Muscle layer of duodenum (tissue), 2 donors: ENCODE results near the gene SPAG9.
"Not testable (repeated sequence)": the region's sequence is repeated elsewhere in the genome, so short reads cannot be mapped to it uniquely, and the experiment has no call there.

ENCODE experiments used
- H3K27ac ChIP-seq: one replicate; pipeline ENCODE4 v1.7.0; 2013; ENCODE audit warnings: mild to moderate bottlenecking, low read length
- H3K27me3 ChIP-seq: one replicate; pipeline ENCODE4 v1.7.0; 2013; ENCODE audit warnings: low read depth, mild to moderate bottlenecking, control low read depth, low read length
- H3K36me3 ChIP-seq, 2 donors: one replicate each; pipeline ENCODE4 v1.7.0; 2013; ENCODE audit warnings: low read length in 2 of 2, control low read depth in 1 of 2, mild to moderate bottlenecking in 1 of 2; ENCODE audit not compliant: insufficient read depth in 2 of 2, control insufficient read depth in 1 of 2
- H3K4me1 ChIP-seq, 2 donors: one replicate each; pipeline ENCODE4 v1.7.0; 2013; ENCODE audit warnings: low read length in 2 of 2, mild to moderate bottlenecking in 2 of 2, control low read depth in 1 of 2, moderate library complexity in 1 of 2; ENCODE audit not compliant: insufficient read depth in 2 of 2, control insufficient read depth in 1 of 2
- H3K4me3 ChIP-seq, 2 donors: one replicate each; pipeline ENCODE4 v1.7.0; 2013; ENCODE audit warnings: low read length in 2 of 2, low read depth in 1 of 2, mild to moderate bottlenecking in 1 of 2
- H3K9me3 ChIP-seq, 2 donors: one replicate each; pipeline ENCODE4 v1.7.0; 2013; ENCODE audit warnings: low read length in 2 of 2, control low read depth in 1 of 2, mild to moderate bottlenecking in 1 of 2; ENCODE audit not compliant: control insufficient read depth in 1 of 2
- donor health status: healthy.

The SPAG9 gene

DNA sequence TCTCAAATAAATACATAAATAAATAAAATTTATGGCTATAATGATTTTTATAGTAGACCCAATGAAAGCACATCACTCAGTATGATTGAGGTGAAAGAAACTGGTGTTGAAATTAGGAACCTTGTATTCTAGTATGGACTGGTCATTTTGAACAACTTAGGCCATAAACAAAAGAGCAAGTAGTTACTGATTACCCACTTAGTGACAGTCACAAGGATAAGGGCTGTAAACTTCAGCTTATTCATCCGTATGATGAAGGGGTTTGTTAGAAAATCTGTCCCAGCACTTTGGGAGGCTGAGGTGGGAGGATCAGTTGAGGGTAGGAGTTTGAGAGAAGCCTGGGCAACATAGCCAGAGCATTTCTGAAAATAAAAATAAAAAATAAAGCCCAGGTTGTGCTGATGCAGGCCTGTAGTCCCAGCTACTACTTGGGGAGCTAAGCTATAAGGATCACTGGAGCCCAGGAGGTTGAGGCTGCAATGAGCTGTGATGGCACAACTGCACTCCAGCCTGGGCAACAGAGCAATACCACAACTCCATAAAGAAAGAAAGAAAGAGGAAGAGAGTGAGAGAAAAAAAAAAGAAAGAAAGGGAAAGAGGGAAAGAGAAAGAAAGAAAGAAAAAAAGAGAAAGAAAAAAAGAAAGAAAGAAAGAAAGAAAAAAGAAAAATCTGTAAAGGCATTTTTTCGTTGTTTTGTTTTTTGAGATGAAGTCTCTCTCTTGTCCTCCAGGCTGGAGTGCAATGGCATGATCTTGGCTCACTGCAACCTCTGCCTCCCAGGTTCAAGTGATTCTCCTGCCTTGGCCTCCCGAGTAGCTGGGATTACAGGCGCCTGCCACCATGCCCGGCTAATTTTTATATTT is 4.2 kb upstream of the SPAG9 start:
- Histone ChIP-seq H3K27me3 (no peaks in the 10 kb centered on the region), H3K4me3 (no peak overlapping the region), H3K27ac (no peak overlapping the region), H3K4me1 (peaks cover 0 to 3% of the 10 kb centered on the region in 2 donors), H3K36me3 (peaks cover 0 to 18% of the 10 kb centered on the region in 2 donors), H3K9me3 (no peaks in the 10 kb centered on the region)

DNA sequence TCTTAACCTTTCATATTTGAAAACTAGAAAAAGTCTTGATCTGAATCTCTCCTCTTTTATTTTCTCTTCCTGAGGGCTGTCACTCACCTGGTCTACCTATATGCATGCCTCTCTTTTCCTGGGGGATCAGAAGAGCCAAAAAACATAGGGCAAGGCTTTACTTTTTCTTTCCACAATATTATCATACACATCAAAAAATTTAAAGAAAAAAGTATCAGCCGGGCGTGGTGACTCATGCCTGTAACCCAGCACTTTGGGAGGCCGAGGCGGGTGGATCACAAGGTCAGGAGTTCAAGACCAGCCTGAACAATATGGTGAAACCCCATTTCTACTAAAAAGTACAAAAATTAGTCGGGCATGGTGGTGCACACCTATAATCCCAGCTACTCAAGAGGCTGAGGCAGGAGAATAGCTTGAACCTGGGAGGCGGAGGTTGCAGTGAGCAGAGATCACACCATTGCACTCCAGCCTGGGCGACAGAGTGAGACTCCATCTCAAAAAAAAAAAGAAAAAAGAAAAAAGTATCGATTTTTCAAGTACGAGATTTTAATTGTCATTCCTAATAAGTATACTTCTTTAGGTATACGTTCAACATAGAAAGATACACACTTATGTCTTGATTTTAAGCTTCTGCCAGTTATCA is 1.9 kb upstream of the SPAG9 start:
- peaks cover 7 to 22% of the 10 kb centered on the region in 2 donors for H3K4me1 ChIP-seq
- H3K4me3 ChIP-seq, H3K27me3 ChIP-seq, H3K9me3 ChIP-seq: not testable (repeated sequence)
- peaks cover 0 to 20% of the 10 kb centered on the region in 2 donors for H3K36me3 ChIP-seq
- H3K27ac ChIP-seq = peak overlapping the region; percentile 99

DNA sequence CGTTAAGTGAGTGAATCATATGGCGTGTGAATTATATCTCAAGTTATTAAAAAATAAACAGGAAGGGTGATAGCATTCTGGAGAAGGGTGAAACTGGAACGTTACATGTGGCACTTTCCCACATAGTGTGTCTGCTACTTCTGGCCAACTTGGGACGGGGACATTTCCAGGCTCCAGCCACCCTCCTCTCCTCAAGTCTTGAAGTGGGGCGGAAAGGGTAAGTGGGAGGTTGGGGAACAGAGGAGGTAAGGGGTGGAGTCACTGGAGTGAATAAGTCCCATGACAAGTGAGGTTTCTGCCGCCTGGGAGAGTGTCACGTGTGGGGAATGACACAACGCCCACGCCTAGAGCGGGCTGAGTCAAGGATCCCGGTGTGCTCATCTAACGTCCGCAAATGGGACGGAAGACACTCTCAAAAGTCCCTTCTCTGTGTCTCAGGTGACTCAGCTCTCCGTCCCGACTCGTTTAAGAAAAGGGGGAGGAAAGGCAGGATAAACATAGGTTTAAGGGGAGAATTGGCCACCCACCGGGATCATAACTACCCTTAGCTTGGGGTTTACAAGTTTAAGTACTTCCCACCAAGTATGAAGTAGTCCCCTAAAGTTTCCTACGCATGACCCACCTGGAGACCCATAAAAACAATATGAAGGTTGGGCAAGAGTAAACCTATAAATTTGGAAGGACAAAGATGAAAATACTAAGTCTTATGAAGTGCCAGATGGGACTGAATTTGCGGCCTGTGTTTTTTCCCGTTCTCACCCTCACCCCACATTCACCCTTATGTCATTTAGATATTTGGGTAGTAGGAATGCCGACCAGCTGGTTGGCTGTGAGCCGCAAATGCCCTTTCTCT is 1.2 kb upstream of the SPAG9 start:
- peaks cover 7 to 22% of the 10 kb centered on the region in 2 donors for H3K4me1 ChIP-seq

DNA sequence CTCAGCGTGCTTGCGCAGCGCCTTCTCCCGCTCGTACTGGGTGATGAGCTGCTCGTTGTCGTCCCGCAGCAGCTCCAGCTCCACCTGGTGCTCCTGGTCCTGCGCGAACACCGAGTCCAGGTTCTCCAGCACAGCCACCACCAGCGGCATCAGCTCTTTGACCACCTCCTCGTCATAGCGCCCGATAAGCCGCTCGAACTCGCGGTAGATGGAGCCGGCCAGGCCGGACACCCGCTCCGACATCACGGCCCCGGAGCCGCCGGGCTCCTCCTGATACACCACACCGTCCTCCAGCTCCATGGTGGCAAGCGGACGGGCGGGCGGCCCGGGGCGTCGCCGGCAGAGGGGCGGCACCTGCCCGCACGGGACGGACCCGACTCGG is 320 bp downstream of the SPAG9 start:
- no peaks in the 10 kb centered on the region for H3K9me3 ChIP-seq
- peaks cover 0 to 20% of the 10 kb centered on the region in 2 donors for H3K36me3 ChIP-seq
- H3K27ac ChIP-seq = peak overlapping the region; percentile 95
- H3K4me1 ChIP-seq = peaks cover 7 to 28% of the 10 kb centered on the region in 2 donors
- H3K27me3 ChIP-seq = no peaks in the 10 kb centered on the region
- H3K4me3 ChIP-seq = peak overlapping the region; percentile 91 to 95

More for the DNA sequence above, 1.2 kb upstream of the SPAG9 start:
- H3K27me3 ChIP-seq = no peaks in the 10 kb centered on the region
- H3K9me3 ChIP-seq = no peaks in the 10 kb centered on the region
- peak overlapping the region; percentile 60 to 64 for H3K4me3 ChIP-seq
- H3K36me3 ChIP-seq = peaks cover 0 to 20% of the 10 kb centered on the region in 2 donors
- H3K27ac ChIP-seq = peak overlapping the region; percentile 99

DNA sequence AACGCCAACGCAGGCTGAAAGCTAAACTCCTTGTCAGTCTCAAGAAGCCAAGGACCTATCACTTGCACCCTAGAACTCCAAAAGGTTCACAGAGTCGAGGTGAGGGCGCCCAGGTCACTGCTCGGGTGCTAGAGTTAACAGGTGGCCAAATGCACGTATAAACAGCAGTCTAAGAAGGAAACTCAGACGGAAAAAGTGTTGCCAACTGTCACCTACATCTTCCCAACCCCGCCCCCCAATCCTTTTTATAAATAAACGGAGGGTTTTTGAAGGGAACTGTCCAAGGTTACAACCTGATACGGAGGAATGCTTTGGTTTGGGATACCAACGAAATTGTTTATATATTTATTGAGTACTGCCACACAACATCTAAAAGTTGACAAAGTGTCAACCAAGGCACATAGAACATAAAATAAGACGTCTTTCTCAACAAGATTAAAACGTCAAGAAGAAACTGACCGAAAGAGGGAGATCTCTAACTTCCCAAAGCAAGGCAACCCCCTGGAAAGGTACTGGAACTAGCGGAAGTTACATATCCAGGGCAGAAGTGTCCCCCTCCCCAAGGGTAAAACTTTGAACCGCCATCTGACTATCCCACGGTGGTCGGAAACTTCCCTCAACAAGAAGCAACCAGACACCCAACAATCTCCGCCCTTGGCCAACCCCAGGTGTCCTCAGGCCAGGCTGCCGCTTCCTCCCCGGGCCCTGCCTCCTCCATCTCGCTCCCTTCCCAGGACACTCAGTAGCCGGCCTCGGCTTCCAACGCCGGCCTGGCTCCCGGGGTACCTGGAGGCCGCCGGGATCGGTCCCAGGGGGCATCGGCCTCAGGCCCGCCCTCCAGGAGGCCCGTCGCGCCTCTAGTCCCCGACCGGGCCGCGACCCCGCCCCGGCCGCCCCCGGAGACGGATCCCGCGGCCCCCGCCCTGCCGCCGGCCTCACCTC is 982 bp downstream of the SPAG9 start:
- H3K4me3 ChIP-seq = peak overlapping the region; percentile 91 to 95
- no peaks in the 10 kb centered on the region for H3K27me3 ChIP-seq
- peak overlapping the region; percentile 95 for H3K27ac ChIP-seq
- H3K9me3 ChIP-seq = no peaks in the 10 kb centered on the region
- peaks cover 0 to 20% of the 10 kb centered on the region in 2 donors for H3K36me3 ChIP-seq
- H3K4me1 ChIP-seq = peaks cover 7 to 28% of the 10 kb centered on the region in 2 donors

DNA sequence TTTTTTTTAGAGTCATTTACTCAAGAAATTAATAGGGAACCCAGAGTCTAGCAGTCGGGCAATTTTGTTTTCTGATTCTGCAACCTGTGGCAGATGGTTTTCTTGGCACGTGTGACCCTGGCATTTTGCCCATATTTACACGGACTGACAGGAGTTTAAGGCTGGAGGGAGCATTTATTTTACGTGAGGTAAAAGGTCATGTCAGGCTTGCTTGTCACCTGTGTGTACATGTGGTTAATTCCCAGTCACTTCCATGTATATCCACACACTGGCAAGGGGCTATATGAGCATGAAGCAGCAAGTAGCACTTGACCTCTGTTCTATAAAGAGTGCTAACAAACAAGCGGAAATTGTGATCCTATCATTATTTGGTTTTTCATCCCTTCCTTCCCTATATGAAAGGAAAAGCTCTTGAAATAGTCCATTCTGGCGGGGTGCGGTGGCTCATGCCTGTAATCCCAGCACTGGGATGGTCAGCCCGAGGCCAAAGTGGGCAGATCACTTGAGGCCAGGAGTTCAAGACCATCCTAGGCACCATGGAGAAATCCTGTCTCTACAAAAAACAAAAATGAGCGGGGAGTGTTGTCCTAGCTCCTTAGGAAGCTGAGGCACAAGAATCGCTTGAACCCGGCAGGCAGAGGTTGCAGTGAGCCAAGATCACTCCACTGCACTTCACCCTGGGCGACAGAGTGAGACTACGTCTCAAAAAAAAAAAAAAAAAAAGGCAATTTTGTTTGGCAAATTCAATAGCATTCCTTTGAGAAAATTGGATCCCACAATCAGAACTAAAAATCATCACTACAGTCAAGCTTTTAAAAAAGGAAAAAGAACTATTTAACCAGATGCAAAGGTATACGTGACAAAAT is 2.1 kb downstream of the SPAG9 start:
- peaks cover 0 to 20% of the 10 kb centered on the region in 2 donors for H3K36me3 ChIP-seq
- peak overlapping the region; percentile 91 to 95 for H3K4me3 ChIP-seq
- peak overlapping the region; percentile 95 for H3K27ac ChIP-seq
- H3K9me3 ChIP-seq = no peaks in the 10 kb centered on the region
- no peaks in the 10 kb centered on the region for H3K27me3 ChIP-seq
- peaks cover 7 to 28% of the 10 kb centered on the region in 2 donors for H3K4me1 ChIP-seq

DNA sequence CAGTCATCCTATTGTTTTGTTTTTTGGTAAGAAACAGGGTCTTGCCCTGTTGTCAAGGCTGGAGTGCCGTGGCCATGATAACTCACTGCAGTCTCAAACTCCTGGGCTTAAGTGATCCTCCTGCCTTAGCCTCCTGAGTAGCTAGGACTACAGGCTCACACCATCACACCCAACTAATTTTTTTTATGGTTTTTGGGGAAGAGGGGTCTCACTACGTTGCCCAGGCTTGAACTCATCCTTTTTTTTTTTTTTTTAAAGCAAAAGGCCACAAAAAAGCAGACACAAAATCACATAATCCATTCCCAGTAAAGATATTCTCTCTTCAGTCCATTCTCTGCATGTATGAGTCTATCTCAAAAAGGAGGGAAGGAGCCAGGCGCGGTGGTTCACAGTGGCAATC is 5.5 kb downstream of the SPAG9 start:
- no peaks in the 10 kb centered on the region for H3K9me3 ChIP-seq
- H3K4me3 ChIP-seq = no peak overlapping the region
- peaks cover 0 to 4% of the 10 kb centered on the region in 2 donors for H3K36me3 ChIP-seq
- peaks cover 7 to 25% of the 10 kb centered on the region in 2 donors for H3K4me1 ChIP-seq
- H3K27ac ChIP-seq = no peak overlapping the region
- no peaks in the 10 kb centered on the region for H3K27me3 ChIP-seq

- H3K27ac ChIP-seq, H3K4me3 ChIP-seq, H3K4me1 ChIP-seq, H3K36me3 ChIP-seq, H3K27me3 ChIP-seq, H3K9me3 ChIP-seq: not testable (repeated sequence)
These were observed 8.1 kb downstream of the SPAG9 start for GRCh38 chr17:51112303-51113222.

DNA sequence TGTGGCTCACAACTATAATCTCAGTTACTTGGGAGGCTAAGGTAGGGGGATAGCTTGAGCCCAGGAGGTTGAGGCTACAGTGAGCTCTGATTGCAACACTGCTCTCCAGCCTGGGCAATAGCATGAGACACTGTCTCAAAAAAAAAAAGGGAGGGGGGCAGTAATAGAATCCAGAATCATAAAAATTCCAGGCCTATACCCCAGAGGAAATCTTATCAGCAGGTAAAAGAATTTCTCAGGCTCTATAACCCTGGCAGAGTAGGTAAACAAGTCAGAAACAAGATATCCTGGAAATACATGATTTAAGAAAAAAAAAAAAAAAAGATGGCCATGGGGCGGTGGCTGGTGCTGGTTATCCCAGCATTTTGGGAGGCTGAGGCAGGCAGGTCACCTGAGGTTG is 12.9 kb downstream of the SPAG9 start:
- Histone ChIP-seq H3K27ac (no peak overlapping the region), H3K4me3 (no peak overlapping the region), H3K27me3 (no peaks in the 10 kb centered on the region), H3K4me1 (peaks cover 0 to 14% of the 10 kb centered on the region in 2 donors), H3K9me3 (no peaks in the 10 kb centered on the region), H3K36me3 (no peaks in the 10 kb centered on the region)
